HEK293 (cell line): ENCODE data around the gene TMED9.
A peak's percentile ranks its signal among the peaks of the same experiment; 100 is the strongest.

Experiments
- BCL11B ChIP-seq: fragments of 450-650 bp; formaldehyde crosslinking; IDR thresholded peaks from 2 replicates; pipeline ENCODE4 v1.5.1; 2016; ENCODE audit warnings: low read depth, missing biosample characterization, missing genetic modification characterization
- CTCF ChIP-seq: fragments of 450-650 bp; formaldehyde crosslinking; IDR thresholded peaks from 2 replicates; pipeline ENCODE4 v1.5.1; 2016; ENCODE audit warnings: missing biosample characterization, missing genetic modification characterization
- HIC1 ChIP-seq: fragments of 450-650 bp; formaldehyde crosslinking; IDR thresholded peaks from 2 replicates; pipeline ENCODE4 v1.5.1; 2016; ENCODE audit warnings: missing biosample characterization, missing genetic modification characterization
- KLF9 ChIP-seq: fragments of 450-650 bp; formaldehyde crosslinking; IDR thresholded peaks from 2 replicates; pipeline ENCODE4 v1.5.1; 2016; ENCODE audit warnings: missing biosample characterization, missing genetic modification characterization, low read depth
- SCRT1 ChIP-seq: fragments of 450-650 bp; formaldehyde crosslinking; IDR thresholded peaks from 2 replicates; pipeline ENCODE4 v1.5.1; 2016; ENCODE audit warnings: missing biosample characterization, missing genetic modification characterization, borderline replicate concordance
- ZBTB1 ChIP-seq: fragments of 450-650 bp; formaldehyde crosslinking; IDR thresholded peaks from 2 replicates; pipeline ENCODE4 v1.5.1; 2016; ENCODE audit warnings: missing biosample characterization, missing genetic modification characterization
- ZBTB7A ChIP-seq: fragments of 450-650 bp; formaldehyde crosslinking; IDR thresholded peaks from 2 replicates; pipeline ENCODE4 v1.5.1; 2016; ENCODE audit warnings: low read depth, missing biosample characterization, missing genetic modification characterization
- ZFP69B ChIP-seq: fragments of 450-650 bp; formaldehyde crosslinking; IDR thresholded peaks from 2 replicates; pipeline ENCODE4 v1.5.1; 2016; ENCODE audit warnings: missing biosample characterization, missing genetic modification characterization
- ZNF138 ChIP-seq: fragments of 450-650 bp; formaldehyde crosslinking; IDR thresholded peaks from 2 replicates; pipeline ENCODE4 v1.5.1; 2016; ENCODE audit warnings: missing biosample characterization, missing genetic modification characterization, borderline replicate concordance
- ZNF148 ChIP-seq: fragments of 450-650 bp; formaldehyde crosslinking; IDR thresholded peaks from 2 replicates; pipeline ENCODE4 v1.5.0; 2017; ENCODE audit warnings: missing biosample characterization, missing genetic modification characterization, borderline replicate concordance
- ZNF155 ChIP-seq: fragments of 450-650 bp; formaldehyde crosslinking; IDR thresholded peaks from 2 replicates; pipeline ENCODE4 v1.5.1; 2016; ENCODE audit warnings: missing biosample characterization, missing genetic modification characterization
- ZNF175 ChIP-seq: fragments of 450-650 bp; formaldehyde crosslinking; IDR thresholded peaks from 2 replicates; pipeline ENCODE4 v1.5.1; 2016; ENCODE audit warnings: missing biosample characterization, missing genetic modification characterization
- ZNF202 ChIP-seq: fragments of 450-650 bp; formaldehyde crosslinking; IDR thresholded peaks from 2 replicates; pipeline ENCODE4 v1.5.1; 2016; ENCODE audit warnings: missing biosample characterization, missing genetic modification characterization, borderline replicate concordance
- ZNF423 ChIP-seq: fragments of 450-650 bp; formaldehyde crosslinking; IDR thresholded peaks from 2 replicates; pipeline ENCODE4 v1.5.1; 2016; ENCODE audit warnings: missing biosample characterization, missing genetic modification characterization
- ZNF473 ChIP-seq: fragments of 450-650 bp; formaldehyde crosslinking; IDR thresholded peaks from 2 replicates; pipeline ENCODE4 v1.5.1; 2017; ENCODE audit warnings: missing biosample characterization, missing genetic modification characterization
- ZNF529 ChIP-seq: fragments of 450-650 bp; formaldehyde crosslinking; IDR thresholded peaks from 2 replicates; pipeline ENCODE4 v1.5.1; 2017; ENCODE audit warnings: missing genetic modification characterization, missing biosample characterization; ENCODE audit not compliant: insufficient replicate concordance
- ZNF555 ChIP-seq: fragments of 450-650 bp; formaldehyde crosslinking; conservative IDR thresholded peaks from 2 replicates; pipeline ENCODE4 v1.5.1; 2017; ENCODE audit warnings: missing biosample characterization, mild to moderate bottlenecking, missing genetic modification characterization, inconsistent platforms
- ZNF558 ChIP-seq: fragments of 450-650 bp; formaldehyde crosslinking; IDR thresholded peaks from 2 replicates; pipeline ENCODE4 v1.5.1; 2016; ENCODE audit warnings: missing biosample characterization, missing genetic modification characterization
- ZNF561 ChIP-seq: fragments of 450-650 bp; IDR thresholded peaks from 2 replicates; pipeline ENCODE4 v1.5.1; 2018; ENCODE audit warnings: missing biosample characterization, missing genetic modification characterization, borderline replicate concordance
- ZNF600 ChIP-seq: fragments of 450-650 bp; formaldehyde crosslinking; IDR thresholded peaks from 2 replicates; pipeline ENCODE4 v1.5.1; 2016; ENCODE audit warnings: missing biosample characterization, missing genetic modification characterization
- ZNF654 ChIP-seq: fragments of 450-650 bp; formaldehyde crosslinking; IDR thresholded peaks from 2 replicates; pipeline ENCODE4 v1.5.1; 2016; ENCODE audit warnings: low read depth, missing biosample characterization, missing genetic modification characterization
- ZNF660 ChIP-seq: fragments of 450-650 bp; IDR thresholded peaks from 2 replicates; pipeline ENCODE4 v1.5.1; 2018; ENCODE audit warnings: missing biosample characterization, mild to moderate bottlenecking, missing genetic modification characterization
- ZNF707 ChIP-seq: fragments of 450-650 bp; formaldehyde crosslinking; IDR thresholded peaks from 2 replicates; pipeline ENCODE4 v1.5.1; 2016; ENCODE audit warnings: missing biosample characterization, missing genetic modification characterization
- ZNF843 ChIP-seq: fragments of 450-650 bp; formaldehyde crosslinking; IDR thresholded peaks from 2 replicates; pipeline ENCODE4 v1.5.1; 2016; ENCODE audit warnings: missing biosample characterization, missing genetic modification characterization
- ZSCAN4 ChIP-seq: fragments of 450-650 bp; formaldehyde crosslinking; IDR thresholded peaks from 2 replicates; pipeline ENCODE4 v1.5.1; 2017; ENCODE audit warnings: missing biosample characterization, missing genetic modification characterization
- TF ChIP-seq, protein P1 (sequence below): fragments of 450-650 bp; formaldehyde crosslinking; IDR thresholded peaks from 2 replicates; pipeline ENCODE4 v1.5.1; 2016; ENCODE audit warnings: missing biosample characterization, missing genetic modification characterization
- TF ChIP-seq, protein P2 (sequence below): fragments of 450-650 bp; formaldehyde crosslinking; IDR thresholded peaks from 2 replicates; pipeline ENCODE4 v1.5.1; 2016; ENCODE audit warnings: missing biosample characterization, missing genetic modification characterization
- TF ChIP-seq, protein P3 (sequence below): fragments of 450-650 bp; formaldehyde crosslinking; IDR thresholded peaks from 2 replicates; pipeline ENCODE4 v1.5.1; 2016; ENCODE audit warnings: missing biosample characterization, missing genetic modification characterization

TMED9 gene

GRCh38 chr5:177599731-177600507 is 7.9 kb downstream of the TMED9 start, which contains the start of gene B4GALT7 (continued):
- no peak for TF ChIP-seq ZNF707 (tag by site-specific recombination)
- TF ChIP-seq ZSCAN4: no peak
- no peak for TF ChIP-seq ZNF155 (tag by site-specific recombination)
- no peak for TF ChIP-seq ZNF138
- no peak for TF ChIP-seq ZNF843 (tag by site-specific recombination)
- TF ChIP-seq ZNF660 (tag by site-specific recombination): peak; percentile 96
- TF ChIP-seq, protein P1, sequence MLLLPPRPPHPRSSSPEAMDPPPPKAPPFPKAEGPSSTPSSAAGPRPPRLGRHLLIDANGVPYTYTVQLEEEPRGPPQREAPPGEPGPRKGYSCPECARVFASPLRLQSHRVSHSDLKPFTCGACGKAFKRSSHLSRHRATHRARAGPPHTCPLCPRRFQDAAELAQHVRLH: no peak; the same call in 1 of the 2 replicates
- TF ChIP-seq ZFP69B (tag by site-specific recombination): peak; percentile 83; the same call in 1 of the 2 replicates
- TF ChIP-seq CTCF (tag by site-specific recombination): no peak
- no peak for TF ChIP-seq BCL11B
- no peak for TF ChIP-seq HIC1
- TF ChIP-seq, protein P2, sequence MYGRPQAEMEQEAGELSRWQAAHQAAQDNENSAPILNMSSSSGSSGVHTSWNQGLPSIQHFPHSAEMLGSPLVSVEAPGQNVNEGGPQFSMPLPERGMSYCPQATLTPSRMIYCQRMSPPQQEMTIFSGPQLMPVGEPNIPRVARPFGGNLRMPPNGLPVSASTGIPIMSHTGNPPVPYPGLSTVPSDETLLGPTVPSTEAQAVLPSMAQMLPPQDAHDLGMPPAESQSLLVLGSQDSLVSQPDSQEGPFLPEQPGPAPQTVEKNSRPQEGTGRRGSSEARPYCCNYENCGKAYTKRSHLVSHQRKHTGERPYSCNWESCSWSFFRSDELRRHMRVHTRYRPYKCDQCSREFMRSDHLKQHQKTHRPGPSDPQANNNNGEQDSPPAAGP (tag by site-specific recombination): peak; percentile 11
- TF ChIP-seq ZNF654 (tag by site-specific recombination): no peak
- TF ChIP-seq, protein P3, sequence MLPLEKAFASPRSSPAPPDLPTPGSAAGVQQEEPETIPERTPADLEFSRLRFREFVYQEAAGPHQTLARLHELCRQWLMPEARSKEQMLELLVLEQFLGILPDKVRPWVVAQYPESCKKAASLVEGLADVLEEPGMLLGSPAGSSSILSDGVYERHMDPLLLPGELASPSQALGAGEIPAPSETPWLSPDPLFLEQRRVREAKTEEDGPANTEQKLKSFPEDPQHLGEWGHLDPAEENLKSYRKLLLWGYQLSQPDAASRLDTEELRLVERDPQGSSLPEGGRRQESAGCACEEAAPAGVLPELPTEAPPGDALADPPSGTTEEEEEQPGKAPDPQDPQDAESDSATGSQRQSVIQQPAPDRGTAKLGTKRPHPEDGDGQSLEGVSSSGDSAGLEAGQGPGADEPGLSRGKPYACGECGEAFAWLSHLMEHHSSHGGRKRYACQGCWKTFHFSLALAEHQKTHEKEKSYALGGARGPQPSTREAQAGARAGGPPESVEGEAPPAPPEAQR (tag by site-specific recombination): no peak
- no peak; the same call in 1 of the 2 replicates for TF ChIP-seq KLF9 (tag by site-specific recombination)
- 0 out of 2 replicates have a peak, but pooled peaks have one; percentile 54 for TF ChIP-seq ZBTB7A (tag by site-specific recombination)
- no peak for TF ChIP-seq ZNF175 (tag by site-specific recombination)
- TF ChIP-seq ZNF558 (tag by site-specific recombination): no peak
- no peak for TF ChIP-seq ZNF202 (tag by site-specific recombination)
- no peak for TF ChIP-seq SCRT1 (tag by site-specific recombination)
- TF ChIP-seq ZNF148 (tag by site-specific recombination): no peak
- TF ChIP-seq ZNF473: no peak
- TF ChIP-seq ZNF561 (tag by site-specific recombination): peak; percentile 95
- TF ChIP-seq ZNF423: no peak
- peak; percentile 7; the same call in 1 of the 2 replicates for TF ChIP-seq ZNF600 (tag by site-specific recombination)
- no peak for TF ChIP-seq ZNF529 (tag by site-specific recombination)
- TF ChIP-seq ZBTB1: no peak
- TF ChIP-seq ZNF555: no peak
